SK-N-MC (cell line): ENCODE measurements around the gene LMOD1.

Experiments used
- EZH2 ChIP-seq: fragments of 200-600 bp; sonication (generic); IDR thresholded peaks from one replicate; pipeline ENCODE4 v1.6.1; 2017; ENCODE audit warnings: antibody characterized with exemption
- POLR2AphosphoS5 ChIP-seq: IDR thresholded peaks from 2 replicates; pipeline ENCODE4 v1.6.1; 2012; ENCODE audit warnings: mild to moderate bottlenecking, low read depth, low read length, borderline replicate concordance

DNA sequence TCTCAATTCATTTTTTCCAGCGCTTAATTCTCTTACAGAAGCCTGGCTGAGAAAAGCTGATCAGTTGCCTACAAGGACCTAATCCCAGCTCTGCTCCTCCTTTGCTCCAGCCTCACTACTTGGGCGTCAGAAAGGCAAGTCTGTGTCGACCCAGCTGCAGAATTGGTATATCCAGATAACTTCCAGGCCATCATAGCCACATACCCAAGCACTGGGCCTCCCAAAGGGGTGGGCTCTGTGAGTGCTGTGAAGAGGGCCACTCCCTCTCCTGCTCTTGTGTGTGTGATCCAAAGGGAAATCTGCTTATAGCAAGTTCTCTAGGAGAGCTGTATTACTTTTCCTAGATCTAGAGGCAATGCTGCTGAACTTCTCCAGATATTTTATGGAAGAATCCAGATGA, 18.1 kb downstream of the LMOD1 start:
- TF ChIP-seq EZH2, result no peak
- TF ChIP-seq POLR2AphosphoS5, result no peak
